GM19193 (cell line): ENCODE results near the gene TMEM63A.

ENCODE experiments used
- POLR2A ChIP-seq: IDR thresholded peaks from 4 replicates; pipeline ENCODE4 v1.6.1; 2011; ENCODE audit not compliant: insufficient read depth, insufficient read length; ENCODE audit errors: extremely low read depth

TMEM63A gene

GRCh38 chr1:225865514-225865913 lies 16.7 kb downstream of the TMEM63A start:
- TF ChIP-seq POLR2A, result no peak

GRCh38 chr1:225863167-225863566 lies 19.0 kb downstream of the TMEM63A start:
- TF ChIP-seq POLR2A, result no peak

GRCh38 chr1:225862581-225862950 lies 19.6 kb downstream of the TMEM63A start:
- no peak for TF ChIP-seq POLR2A

- no peak for TF ChIP-seq POLR2A
Observed at GRCh38 chr1:225861834-225862580, 20.2 kb downstream of the TMEM63A start.

- TF ChIP-seq POLR2A, result no peak
Observed at GRCh38 chr1:225860876-225861441, 21.2 kb downstream of the TMEM63A start.

GRCh38 chr1:225860107-225860506 lies 22.1 kb downstream of the TMEM63A start:
- TF ChIP-seq POLR2A, result no peak

- TF ChIP-seq POLR2A, result no peak
Observed at GRCh38 chr1:225859151-225859550, 23.0 kb downstream of the TMEM63A start.

- no peak for TF ChIP-seq POLR2A
Observed at GRCh38 chr1:225857256-225857655, 24.9 kb downstream of the TMEM63A start.

- no peak for TF ChIP-seq POLR2A
Observed at GRCh38 chr1:225855503-225856300, 26.5 kb downstream of the TMEM63A start.

- no peak for TF ChIP-seq POLR2A
Observed at GRCh38 chr1:225853441-225853840, 28.7 kb downstream of the TMEM63A start.

GRCh38 chr1:225852413-225853124 lies 29.6 kb downstream of the TMEM63A start:
- TF ChIP-seq POLR2A, result no peak

- no peak for TF ChIP-seq POLR2A
Observed at GRCh38 chr1:225851805-225852204, 30.4 kb downstream of the TMEM63A start.

- TF ChIP-seq POLR2A, result no peak
Observed at GRCh38 chr1:225850370-225850769, 31.8 kb downstream of the TMEM63A start.

GRCh38 chr1:225849925-225850324 lies 32.3 kb downstream of the TMEM63A start:
- TF ChIP-seq POLR2A, result no peak
